ENCODE results near the gene FADS2. TPM values are rescaled to one million over a fixed set of nuclear protein-coding genes. Genes with fewer than 3 reads are reported as not detected.

The FADS2 gene
- total and polyA plus RNA-seq, 3 donors from 2014 or later: 73.5 to 123 (median 80.8) TPM

GRCh38 chr11:61783717-61784505 is 44.2 kb upstream of the FADS2 start:
- TF ChIP-seq CTCF (IDR thresholded peaks at IDR 0.05) (no peak), POLR2A (IDR thresholded peaks at IDR 0.05) (no peak)
- no peaks in the 10 kb centered on the region for H3K27me3 ChIP-seq
- no peak overlapping the region for H3K27ac ChIP-seq
- no peak for DNase-seq
- WGBS, 2 donors: 70% methylated on average over 13 of the region's 13 CpGs
- no peaks in the 10 kb centered on the region for H3K9me3 ChIP-seq
- no peak overlapping the region for H3K4me3 ChIP-seq
- H3K4me1 ChIP-seq: no peaks in the 10 kb centered on the region
- no peaks in the 10 kb centered on the region for H3K36me3 ChIP-seq (ENCODE audit: low read depth, missing control alignments)
- intact Hi-C loops (cut with DNase I; ENCODE audit: low total_unique reads): no loop called here

GRCh38 chr11:61784506-61784805 is 43.6 kb upstream of the FADS2 start:
- intact Hi-C loops (cut with DNase I; ENCODE audit: low total_unique reads): no loop called here
- no peak for DNase-seq
- Histone ChIP-seq H3K36me3 (ENCODE audit: low read depth, missing control alignments) (no peaks in the 10 kb centered on the region), H3K4me1 (no peaks in the 10 kb centered on the region), H3K27me3 (no peaks in the 10 kb centered on the region), H3K27ac (no peak overlapping the region), H3K9me3 (no peaks in the 10 kb centered on the region), H3K4me3 (no peak overlapping the region)
- 87 to 88% methylated on average over 6 to 7 of the region's 7 CpGs for WGBS, 2 donors
- no peak for TF ChIP-seq POLR2A (IDR thresholded peaks at IDR 0.05)
- TF ChIP-seq CTCF (IDR thresholded peaks at IDR 0.05): no peak

GRCh38 chr11:61785837-61786402 is 42.2 kb upstream of the FADS2 start:
- Histone ChIP-seq H3K9me3 (no peaks in the 10 kb centered on the region), H3K4me1 (no peaks in the 10 kb centered on the region), H3K27me3 (no peaks in the 10 kb centered on the region), H3K27ac (no peak overlapping the region), H3K4me3 (no peak overlapping the region), H3K36me3 (ENCODE audit: low read depth, missing control alignments) (no peaks in the 10 kb centered on the region)
- no peak for TF ChIP-seq POLR2A (IDR thresholded peaks at IDR 0.05)
- no peak for TF ChIP-seq CTCF (IDR thresholded peaks at IDR 0.05)
- WGBS, 2 donors: 81% methylated on average over 11 of the region's 11 CpGs; no CpG with 5 or more reads in 1 of the 2 donors
- intact Hi-C loops (cut with DNase I; ENCODE audit: low total_unique reads): no loop called here
- DNase-seq: no peak

GRCh38 chr11:61787928-61788491 is 40.1 kb upstream of the FADS2 start:
- intact Hi-C loops (cut with DNase I; ENCODE audit: low total_unique reads): no loop called here
- Histone ChIP-seq H3K36me3 (ENCODE audit: low read depth, missing control alignments) (no peaks in the 10 kb centered on the region), H3K4me3 (no peak overlapping the region), H3K4me1 (peaks cover 7% of the 10 kb centered on the region), H3K9me3 (no peaks in the 10 kb centered on the region), H3K27ac (no peak overlapping the region), H3K27me3 (no peaks in the 10 kb centered on the region)
- WGBS, 2 donors: 45 to 52% methylated on average over 9 of the region's 9 CpGs
- no peak for TF ChIP-seq POLR2A (IDR thresholded peaks at IDR 0.05)
- peak in 1 of 3 experiments; percentile 43 for TF ChIP-seq CTCF (IDR thresholded peaks at IDR 0.05)
- peak; percentile 72 for DNase-seq
